Astrocyte (in vitro differentiated cells and primary cell): Measurements from ENCODE around the gene NCKAP1. TPM values are rescaled to one million over a fixed set of nuclear protein-coding genes. Genes with fewer than 3 reads are reported as not detected.

ENCODE experiments used
- DNase-seq: peaks from one replicate; pipeline ENCODE4 v3.0.0-alpha.2; 2010; ENCODE audit warnings: low read depth
- FAIRE-seq: peaks from 2 replicates; lab custom pipeline; 2011; peaks lifted over from hg19 to GRCh38; lab: Jason Lieb, UNC
- H2AFZ ChIP-seq: 2 replicates; pipeline ENCODE4 v1.6.0; 2012; ENCODE audit warnings: low read depth, low read length, inconsistent platforms
- H3K27ac ChIP-seq: 2 replicates; pipeline ENCODE4 v1.5.1; 2011; ENCODE audit warnings: low read depth, low read length, inconsistent platforms
- H3K27me3 ChIP-seq: 2 replicates; pipeline ENCODE4 v1.6.0; 2011; ENCODE audit warnings: low read length, inconsistent platforms; ENCODE audit not compliant: insufficient read depth
- H3K36me3 ChIP-seq: 2 replicates; pipeline ENCODE4 v1.5.1; 2011; ENCODE audit warnings: low read length, inconsistent platforms; ENCODE audit not compliant: insufficient read depth
- H3K4me1 ChIP-seq: 2 replicates; pipeline ENCODE4 v1.5.1; 2011; ENCODE audit warnings: low read length, inconsistent platforms; ENCODE audit not compliant: insufficient read depth
- H3K4me2 ChIP-seq: 2 replicates; pipeline ENCODE4 v1.6.0; 2012; ENCODE audit warnings: low read length, inconsistent platforms
- H3K4me3 ChIP-seq: 2 replicates; pipeline ENCODE4 v1.5.1; 2011; ENCODE audit warnings: low read depth, mild to moderate bottlenecking, low read length, inconsistent platforms; ENCODE audit not compliant: insufficient read depth
- H3K79me2 ChIP-seq: 2 replicates; pipeline ENCODE4 v1.6.0; 2012; ENCODE audit warnings: mild to moderate bottlenecking, low read length, inconsistent platforms; ENCODE audit not compliant: insufficient read depth
- H3K9ac ChIP-seq: 2 replicates; pipeline ENCODE4 v1.6.0; 2012; ENCODE audit warnings: mild to moderate bottlenecking, low read length, inconsistent platforms
- H3K9me3 ChIP-seq: 2 replicates; pipeline ENCODE4 v1.5.1; 2012; ENCODE audit warnings: low read depth, mild to moderate bottlenecking, low read length, inconsistent platforms; ENCODE audit not compliant: insufficient read depth
- H4K20me1 ChIP-seq: 2 replicates; pipeline ENCODE4 v1.6.0; 2012; ENCODE audit warnings: low read length, inconsistent platforms; ENCODE audit not compliant: insufficient read depth
- H3K27ac Mint-ChIP-seq: one replicate; pipeline ENCODE4 v1.8.0; 2021; ENCODE audit warnings: mild to moderate bottlenecking, mixed read lengths; ENCODE audit not compliant: unreplicated experiment
- H3K27me3 Mint-ChIP-seq: one replicate; pipeline ENCODE4 v1.8.0; 2021; ENCODE audit warnings: low read depth, mixed read lengths; ENCODE audit not compliant: unreplicated experiment
- H3K36me3 Mint-ChIP-seq: one replicate; pipeline ENCODE4 v1.8.0; 2021; ENCODE audit warnings: low read depth, mixed read lengths; ENCODE audit not compliant: unreplicated experiment
- H3K4me1 Mint-ChIP-seq: one replicate; pipeline ENCODE4 v1.8.0; 2021; ENCODE audit warnings: low read depth, mixed read lengths; ENCODE audit not compliant: unreplicated experiment
- H3K4me3 Mint-ChIP-seq: one replicate; pipeline ENCODE4 v1.8.0; 2021; ENCODE audit warnings: mild to moderate bottlenecking, moderate library complexity, mixed read lengths; ENCODE audit not compliant: unreplicated experiment
- H3K9me3 Mint-ChIP-seq: one replicate; pipeline ENCODE4 v1.8.0; 2021; ENCODE audit warnings: mild to moderate bottlenecking, mixed read lengths; ENCODE audit not compliant: unreplicated experiment
- CTCF ChIP-seq: IDR thresholded peaks from 2 replicates; pipeline ENCODE4 v1.5.1; 2011; ENCODE audit warnings: low read depth, mild to moderate bottlenecking, inconsistent platforms, low read length, moderate library complexity; ENCODE audit not compliant: insufficient read depth
- EZH2 ChIP-seq: IDR thresholded peaks from 2 replicates; pipeline ENCODE4 v1.6.1; 2012; ENCODE audit warnings: mild to moderate bottlenecking, low read length, inconsistent platforms; ENCODE audit not compliant: insufficient read depth
- total RNA-seq: library from RNA; stranded (reverse); gene quantifications from 2 replicates; pipeline ENCODE4 v1.2.1, GENCODE V29; 2021

NCKAP1 gene
- total RNA-seq, 1 donor from 2014 or later = 164 TPM

- peak overlapping the region; percentile 90 for H3K4me3 Mint-ChIP-seq
- Histone ChIP-seq H3K4me2 (peak overlapping the region; percentile 92), H3K36me3 (no peaks in the 10 kb centered on the region), H3K27ac (no peak overlapping the region), H4K20me1 (no peaks in the 10 kb centered on the region), H2AFZ (peak overlapping the region; percentile 89), H3K79me2 (no peaks in the 10 kb centered on the region), H3K27me3 (peaks cover 12% of the 10 kb centered on the region), H3K4me1 (peaks cover 4% of the 10 kb centered on the region), H3K4me3 (peak overlapping the region; percentile 87), H3K9ac (peak overlapping the region; percentile 75), H3K9me3 (no peaks in the 10 kb centered on the region)
- H3K27me3 Mint-ChIP-seq = peaks cover 2% of the 10 kb centered on the region
- no peaks in the 10 kb centered on the region for H3K9me3 Mint-ChIP-seq
- DNase-seq (no peak), FAIRE-seq (no peak)
- no peaks in the 10 kb centered on the region for H3K36me3 Mint-ChIP-seq
- H3K27ac Mint-ChIP-seq = no peak overlapping the region
- peaks cover 3% of the 10 kb centered on the region for H3K4me1 Mint-ChIP-seq
- TF ChIP-seq EZH2 = no peak
- no peak for TF ChIP-seq CTCF
Observed at GRCh38 chr2:183079139-183079775, 41.0 kb upstream of the NCKAP1 start.

GRCh38 chr2:183078464-183079138, 40.3 kb upstream of the NCKAP1 start, which contains the start of gene DUSP19:
Gene DUSP19, plus strand, starts transcription at chr2:183078747. Its CDS starts 187 bp downstream, at chr2:183078934.
- Histone ChIP-seq H3K4me1 (peaks cover 4% of the 10 kb centered on the region), H4K20me1 (no peaks in the 10 kb centered on the region), H3K27ac (peak within 1 kb of the TSS; percentile 15), H3K79me2 (no peaks in the 10 kb centered on the region), H2AFZ (peak within 1 kb of the TSS; percentile 89), H3K36me3 (no peaks in the 10 kb centered on the region), H3K9me3 (no peaks in the 10 kb centered on the region), H3K27me3 (peaks cover 12% of the 10 kb centered on the region), H3K4me2 (peak within 1 kb of the TSS; percentile 92), H3K9ac (peak within 1 kb of the TSS; percentile 75), H3K4me3 (peak within 1 kb of the TSS; percentile 87)
- peaks cover 3% of the 10 kb centered on the region for H3K4me1 Mint-ChIP-seq
- peak within 1 kb of the TSS; percentile 16 for H3K27ac Mint-ChIP-seq
- DNase-seq = peak; percentile 85
- no peaks in the 10 kb centered on the region for H3K9me3 Mint-ChIP-seq
- peak within 1 kb of the TSS; percentile 90 for H3K4me3 Mint-ChIP-seq
- no peaks in the 10 kb centered on the region for H3K36me3 Mint-ChIP-seq
- FAIRE-seq = peak; percentile 96
- TF ChIP-seq EZH2 (no peak), CTCF (no peak)
- H3K27me3 Mint-ChIP-seq = peaks cover 5% of the 10 kb centered on the region

- Mint-ChIP-seq H3K27me3 (peaks cover 5% of the 10 kb centered on the region), H3K27ac (peak overlapping the region; percentile 16), H3K36me3 (no peaks in the 10 kb centered on the region), H3K4me1 (peaks cover 3% of the 10 kb centered on the region), H3K4me3 (peak overlapping the region; percentile 90), H3K9me3 (no peaks in the 10 kb centered on the region)
- no peak for DNase-seq
- no peaks in the 10 kb centered on the region for H3K79me2 ChIP-seq
- H3K9me3 ChIP-seq = no peaks in the 10 kb centered on the region
- H3K9ac ChIP-seq = peak overlapping the region; percentile 75
- H3K4me3 ChIP-seq = peak overlapping the region; percentile 87
- peak overlapping the region; percentile 89 for H2AFZ ChIP-seq
- H3K27me3 ChIP-seq = peaks cover 12% of the 10 kb centered on the region
- TF ChIP-seq CTCF (no peak), EZH2 (no peak)
- no peaks in the 10 kb centered on the region for H4K20me1 ChIP-seq
- H3K4me2 ChIP-seq = peak overlapping the region; percentile 92
- FAIRE-seq = no peak
- peak overlapping the region; percentile 15 for H3K27ac ChIP-seq
- peaks cover 4% of the 10 kb centered on the region for H3K4me1 ChIP-seq
- H3K36me3 ChIP-seq = no peaks in the 10 kb centered on the region
Observed at GRCh38 chr2:183078163-183078463, 39.9 kb upstream of the NCKAP1 start.
